ENCODE measurements around the gene ACAD9. TPM values are rescaled to one million over a fixed set of nuclear protein-coding genes. Genes with fewer than 3 reads are reported as not detected.

The ACAD9 gene
- total and polyA plus RNA-seq, 3 experiments from 2014 or later, result 19.8 to 51.2 (median 50.5) TPM

GRCh38 chr3:128882719-128883118 lies 3.3 kb downstream of the ACAD9 start:
- Mint-ChIP-seq H3K4me1 (peaks cover 45 to 60% (median 56%) of the 10 kb centered on the region in 3 donors), H3K36me3 (peaks cover 0 to 45% (median 9%) of the 10 kb centered on the region in 3 donors), H3K27ac (peak overlapping the region in 5 of 8 donors; percentile 8 to 96 (median 80)), H3K4me3 (peak overlapping the region in 3 of 7 donors; percentile 15 to 90 (median 36)), H3K27me3 (no peaks in the 10 kb centered on the region), H3K9me3 (no peaks in the 10 kb centered on the region)
- Histone ChIP-seq H3K27ac (ENCODE audit: low read depth, low read length) (no peak overlapping the region), H3K4me1 (ENCODE audit: insufficient read depth, low read length) (peaks cover 29% of the 10 kb centered on the region), H3K36me3 (ENCODE audit: insufficient read depth, low read length) (peaks cover 14% of the 10 kb centered on the region), H3K9me3 (ENCODE audit: low read length) (no peaks in the 10 kb centered on the region), H3K27me3 (ENCODE audit: insufficient read depth, low read length, poor library complexity, severe bottlenecking) (no peaks in the 10 kb centered on the region), H3K4me3 (ENCODE audit: low read length) (no peak overlapping the region)
- no peak for DNase-seq
- CTCF ChIA-PET, result interaction anchor here (1.2 to 1.4 kb wide), 2 partner anchors 88 to 265 kb away, joined by 3 to 4 read pairs; no protein-coding TSS in a partner anchor
- POLR2A ChIA-PET, result interaction anchor here (0.6 kb wide), 1 partner anchor 75 kb away, joined by 3 read pairs; no protein-coding TSS in a partner anchor

- H3K4me1 Mint-ChIP-seq, result peaks cover 27 to 43% (median 39%) of the 10 kb centered on the region in 3 donors
- Histone ChIP-seq H3K27me3 (ENCODE audit: insufficient read depth, low read length, poor library complexity, severe bottlenecking) (no peaks in the 10 kb centered on the region), H3K4me3 (ENCODE audit: low read length) (no peak overlapping the region), H3K4me1 (ENCODE audit: insufficient read depth, low read length) (peaks cover 16% of the 10 kb centered on the region), H3K36me3 (ENCODE audit: insufficient read depth, low read length) (peaks cover 14% of the 10 kb centered on the region), H3K27ac (ENCODE audit: low read depth, low read length) (no peak overlapping the region), H3K9me3 (ENCODE audit: low read length) (no peaks in the 10 kb centered on the region)
- ChIA-PET POLR2A (no interaction called here), CTCF (no interaction called here)
- peak overlapping the region in 1 of 8 donors; percentile 29 for H3K27ac Mint-ChIP-seq
- H3K36me3 Mint-ChIP-seq, result peaks cover 0 to 51% (median 9%) of the 10 kb centered on the region in 3 donors
- DNase-seq, result no peak
- no peaks in the 10 kb centered on the region for H3K9me3 Mint-ChIP-seq
- H3K27me3 Mint-ChIP-seq, result no peaks in the 10 kb centered on the region
- no peak overlapping the region for H3K4me3 Mint-ChIP-seq
Measured at GRCh38 chr3:128884992-128885391, 5.6 kb downstream of the ACAD9 start.

GRCh38 chr3:128889139-128889894 lies 9.9 kb downstream of the ACAD9 start:
- Mint-ChIP-seq H3K27ac (peak overlapping the region in 1 of 8 donors; percentile 61), H3K36me3 (peaks cover 0 to 62% (median 7%) of the 10 kb centered on the region in 3 donors), H3K4me3 (no peak overlapping the region), H3K27me3 (no peaks in the 10 kb centered on the region), H3K4me1 (peaks cover 4 to 9% (median 4%) of the 10 kb centered on the region in 3 donors), H3K9me3 (no peaks in the 10 kb centered on the region)
- ChIA-PET POLR2A (no interaction called here), CTCF (no interaction called here)
- DNase-seq, result no peak
- Histone ChIP-seq H3K9me3 (ENCODE audit: low read length) (no peaks in the 10 kb centered on the region), H3K27ac (ENCODE audit: low read depth, low read length) (no peak overlapping the region), H3K36me3 (ENCODE audit: insufficient read depth, low read length) (peaks cover 6% of the 10 kb centered on the region), H3K27me3 (ENCODE audit: insufficient read depth, low read length, poor library complexity, severe bottlenecking) (no peaks in the 10 kb centered on the region), H3K4me1 (ENCODE audit: insufficient read depth, low read length) (no peaks in the 10 kb centered on the region), H3K4me3 (ENCODE audit: low read length) (no peak overlapping the region)

DNA sequence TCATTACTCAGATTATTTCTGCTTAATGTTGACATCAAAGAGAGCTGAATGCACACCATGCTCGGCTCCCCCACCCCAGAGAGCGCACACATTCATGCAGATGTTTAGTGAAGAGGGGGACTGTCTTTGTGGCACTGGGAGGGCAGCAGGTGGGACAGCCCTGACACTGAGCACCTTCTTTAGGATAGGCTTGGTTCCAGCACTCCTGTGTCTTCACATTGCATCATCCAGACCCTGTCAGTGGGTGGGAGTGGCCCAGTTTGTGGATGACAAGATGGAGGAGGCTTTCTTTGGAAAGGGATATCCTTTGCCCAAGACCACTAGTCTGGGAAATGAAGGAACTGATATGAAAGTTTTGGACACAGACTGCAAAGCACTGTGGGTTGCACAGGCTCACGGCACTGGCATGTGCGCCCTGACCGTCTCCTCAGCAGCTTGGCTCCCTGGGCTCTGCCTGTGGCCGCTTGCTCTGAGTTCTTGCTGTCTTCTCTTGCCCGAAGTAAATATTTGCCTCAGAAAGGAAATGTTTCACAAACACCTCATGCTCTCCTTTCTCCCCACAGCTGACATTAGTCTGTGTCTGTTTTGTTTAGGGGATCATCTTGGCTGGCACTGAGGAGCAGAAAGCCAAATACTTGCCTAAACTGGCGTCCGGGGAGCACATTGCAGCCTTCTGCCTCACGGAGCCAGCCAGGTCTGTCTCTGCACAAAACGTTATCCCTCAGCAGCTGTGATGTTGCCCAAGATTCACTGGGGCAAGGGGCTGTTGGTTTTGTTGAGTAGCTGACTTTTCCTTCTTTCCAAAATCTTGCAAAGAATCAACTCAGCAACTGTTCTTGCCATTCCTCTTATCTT lies 16.6 kb downstream of the ACAD9 start:
- Mint-ChIP-seq H3K27ac (peak overlapping the region in 2 of 8 donors; percentile 54 to 80), H3K4me3 (no peak overlapping the region), H3K9me3 (no peaks in the 10 kb centered on the region), H3K4me1 (peaks cover 2 to 4% (median 3%) of the 10 kb centered on the region in 3 donors), H3K27me3 (no peaks in the 10 kb centered on the region), H3K36me3 (peaks cover 5 to 86% (median 43%) of the 10 kb centered on the region in 3 donors)
- H3K4me1 ChIP-seq (ENCODE audit: insufficient read depth, low read length), result no peaks in the 10 kb centered on the region
- H3K27me3 ChIP-seq (ENCODE audit: insufficient read depth, low read length, poor library complexity, severe bottlenecking), result no peaks in the 10 kb centered on the region
- no peak overlapping the region for H3K4me3 ChIP-seq (ENCODE audit: low read length)
- peaks cover 32% of the 10 kb centered on the region for H3K36me3 ChIP-seq (ENCODE audit: insufficient read depth, low read length)
- no peak overlapping the region for H3K27ac ChIP-seq (ENCODE audit: low read depth, low read length)
- ChIA-PET POLR2A (no interaction called here), CTCF (no interaction called here)
- no peak for DNase-seq
- H3K9me3 ChIP-seq (ENCODE audit: low read length), result no peaks in the 10 kb centered on the region

- no peaks in the 10 kb centered on the region for H3K9me3 Mint-ChIP-seq
- Histone ChIP-seq H3K27ac (ENCODE audit: low read depth, low read length) (no peak overlapping the region), H3K27me3 (ENCODE audit: insufficient read depth, low read length, poor library complexity, severe bottlenecking) (no peaks in the 10 kb centered on the region), H3K36me3 (ENCODE audit: insufficient read depth, low read length) (peaks cover 63% of the 10 kb centered on the region), H3K4me3 (ENCODE audit: low read length) (no peak overlapping the region), H3K4me1 (ENCODE audit: insufficient read depth, low read length) (no peaks in the 10 kb centered on the region), H3K9me3 (ENCODE audit: low read length) (no peaks in the 10 kb centered on the region)
- H3K27me3 Mint-ChIP-seq, result no peaks in the 10 kb centered on the region
- peaks cover 5 to 92% (median 31%) of the 10 kb centered on the region in 3 donors for H3K36me3 Mint-ChIP-seq
- CTCF ChIA-PET, result interaction anchor here (1.0 kb wide), 1 partner anchor 108 kb away, joined by 3 read pairs; no protein-coding TSS in a partner anchor
- H3K27ac Mint-ChIP-seq, result no peak overlapping the region
- POLR2A ChIA-PET, result no interaction called here
- no peak for DNase-seq
- H3K4me1 Mint-ChIP-seq, result no peaks in the 10 kb centered on the region
- H3K4me3 Mint-ChIP-seq, result no peak overlapping the region
Measured at GRCh38 chr3:128902426-128902825, 23.0 kb downstream of the ACAD9 start.

DNA sequence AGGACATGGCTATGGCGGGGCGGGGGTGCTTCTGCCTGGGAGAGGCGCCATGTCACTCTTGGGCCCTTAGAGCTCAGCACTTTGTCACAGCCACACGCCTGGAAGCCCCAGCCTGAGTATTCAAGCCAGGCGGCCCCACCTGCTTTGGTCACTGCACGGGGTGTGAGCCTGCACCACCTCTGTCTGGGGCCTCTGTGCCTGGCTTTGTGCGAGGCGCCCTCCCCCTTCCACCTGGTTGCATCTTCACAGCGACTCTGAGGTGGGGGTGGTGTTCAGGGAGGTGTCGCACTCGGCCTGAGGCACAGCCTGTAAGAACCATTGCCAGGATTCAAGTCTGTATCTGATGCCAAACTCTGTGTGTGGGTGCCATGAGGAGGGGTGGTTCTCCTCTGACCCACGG lies 24.1 kb downstream of the ACAD9 start:
- no peak overlapping the region for H3K4me3 Mint-ChIP-seq
- peaks cover 3 to 95% (median 27%) of the 10 kb centered on the region in 3 donors for H3K36me3 Mint-ChIP-seq
- POLR2A ChIA-PET, result no interaction called here
- H3K27me3 Mint-ChIP-seq, result no peaks in the 10 kb centered on the region
- no peaks in the 10 kb centered on the region for H3K4me1 Mint-ChIP-seq
- no peaks in the 10 kb centered on the region for H3K4me1 ChIP-seq (ENCODE audit: insufficient read depth, low read length)
- H3K9me3 ChIP-seq (ENCODE audit: low read length), result no peaks in the 10 kb centered on the region
- no peaks in the 10 kb centered on the region for H3K9me3 Mint-ChIP-seq
- H3K27me3 ChIP-seq (ENCODE audit: insufficient read depth, low read length, poor library complexity, severe bottlenecking), result no peaks in the 10 kb centered on the region
- CTCF ChIA-PET, result no interaction called here
- H3K27ac Mint-ChIP-seq, result no peak overlapping the region
- no peak overlapping the region for H3K27ac ChIP-seq (ENCODE audit: low read depth, low read length)
- no peak for DNase-seq
- no peak overlapping the region for H3K4me3 ChIP-seq (ENCODE audit: low read length)
- peaks cover 70% of the 10 kb centered on the region for H3K36me3 ChIP-seq (ENCODE audit: insufficient read depth, low read length)

- ChIA-PET CTCF (no interaction called here), POLR2A (no interaction called here)
- no peaks in the 10 kb centered on the region for H3K9me3 Mint-ChIP-seq
- H3K36me3 Mint-ChIP-seq, result peaks cover 3 to 94% (median 11%) of the 10 kb centered on the region in 3 donors
- no peaks in the 10 kb centered on the region for H3K27me3 Mint-ChIP-seq
- Histone ChIP-seq H3K9me3 (ENCODE audit: low read length) (no peaks in the 10 kb centered on the region), H3K4me1 (ENCODE audit: insufficient read depth, low read length) (no peaks in the 10 kb centered on the region), H3K27me3 (ENCODE audit: insufficient read depth, low read length, poor library complexity, severe bottlenecking) (no peaks in the 10 kb centered on the region), H3K4me3 (ENCODE audit: low read length) (no peak overlapping the region), H3K27ac (ENCODE audit: low read depth, low read length) (no peak overlapping the region), H3K36me3 (ENCODE audit: insufficient read depth, low read length) (peaks cover 72% of the 10 kb centered on the region)
- H3K4me3 Mint-ChIP-seq, result no peak overlapping the region
- peak overlapping the region in 2 of 8 donors; percentile 3 to 82 for H3K27ac Mint-ChIP-seq
- no peak for DNase-seq
- H3K4me1 Mint-ChIP-seq, result no peaks in the 10 kb centered on the region
Measured at GRCh38 chr3:128906031-128906803, 26.8 kb downstream of the ACAD9 start.
